Keratinocyte (primary cell): ENCODE results near the gene PRPF4. TPM values are rescaled to one million over a fixed set of nuclear protein-coding genes. Genes with fewer than 3 reads are reported as not detected.

Source experiments
- DNase-seq: peaks from one replicate; pipeline ENCODE4 v3.0.0-alpha.2; 2011; ENCODE audit warnings: low read depth, missing footprints, low spot score
- FAIRE-seq: peaks from 2 replicates; lab custom pipeline; 2011; peaks lifted over from hg19 to GRCh38; lab: Jason Lieb, UNC
- H2AFZ ChIP-seq: 2 replicates; pipeline ENCODE4 v1.6.0; 2012; ENCODE audit warnings: low read length, control low read depth, inconsistent platforms; ENCODE audit not compliant: control insufficient read depth
- H3K27ac ChIP-seq: 2 replicates; pipeline ENCODE4 v1.5.1; 2011; ENCODE audit warnings: low read length; ENCODE audit not compliant: control insufficient read depth, insufficient read depth
- H3K27me3 ChIP-seq: 3 replicates; pipeline ENCODE4 v1.6.0; 2011; ENCODE audit warnings: low read length; ENCODE audit not compliant: control insufficient read depth, insufficient read depth; ENCODE audit errors: extremely low read depth
- H3K36me3 ChIP-seq, 2 experiments: 2 replicates in 1 of 2; 3 replicates in 1 of 2; pipeline ENCODE4 v1.5.1; 2011; ENCODE audit warnings: low read length in 2 of 2, mild to moderate bottlenecking in 1 of 2; ENCODE audit not compliant: control insufficient read depth in 2 of 2, insufficient read depth in 2 of 2; ENCODE audit errors: extremely low read depth in 1 of 2
- H3K4me1 ChIP-seq: 3 replicates; pipeline ENCODE4 v1.5.1; 2011; ENCODE audit warnings: low read length; ENCODE audit not compliant: control insufficient read depth, insufficient read depth; ENCODE audit errors: extremely low read depth
- H3K4me2 ChIP-seq: 3 replicates; pipeline ENCODE4 v1.6.0; 2011; ENCODE audit warnings: low read depth, low read length; ENCODE audit not compliant: control insufficient read depth, insufficient read depth; ENCODE audit errors: extremely low read depth
- H3K4me3 ChIP-seq, 3 experiments: fragments of 200-600 bp in 1 of 3; sonication (generic) in 1 of 3; 2 replicates in 2 of 3; 3 replicates in 1 of 3; pipeline ENCODE4 v1.5.1; 2011 to 2016; ENCODE audit warnings: low read length in 3 of 3, mild to moderate bottlenecking in 3 of 3, control low read depth in 2 of 3, inconsistent platforms in 1 of 3, low read depth in 1 of 3, mixed read lengths in 1 of 3, mixed run types in 1 of 3, moderate library complexity in 1 of 3; ENCODE audit not compliant: control insufficient read depth in 2 of 3, insufficient read depth in 2 of 3; ENCODE audit errors: extremely low read depth in 1 of 3
- H3K79me2 ChIP-seq: 2 replicates; pipeline ENCODE4 v1.6.0; 2012; ENCODE audit warnings: low read length; ENCODE audit not compliant: control insufficient read depth, insufficient read depth
- H3K9ac ChIP-seq: 3 replicates; pipeline ENCODE4 v1.6.0; 2011; ENCODE audit warnings: low read length; ENCODE audit not compliant: control insufficient read depth, insufficient read depth; ENCODE audit errors: extremely low read depth
- H3K9me1 ChIP-seq: 3 replicates; pipeline ENCODE4 v1.6.0; 2011; ENCODE audit warnings: low read length; ENCODE audit not compliant: control insufficient read depth, insufficient read depth; ENCODE audit errors: extremely low read depth
- H3K9me3 ChIP-seq: 2 replicates; pipeline ENCODE4 v1.5.1; 2012; ENCODE audit warnings: low read depth, low read length; ENCODE audit not compliant: control insufficient read depth
- H4K20me1 ChIP-seq: 3 replicates; pipeline ENCODE4 v1.6.0; 2011; ENCODE audit warnings: low read length; ENCODE audit not compliant: control insufficient read depth, insufficient read depth; ENCODE audit errors: extremely low read depth
- EZH2 ChIP-seq: IDR thresholded peaks from one replicate; pipeline ENCODE4 v1.6.1; 2012; ENCODE audit warnings: inconsistent platforms, mild to moderate bottlenecking, low read length, moderate library complexity
- dilution Hi-C: fragments of 300-500 bp; cut with MboI; formaldehyde crosslinking; loops from one replicate; pipeline ENCODE4 v1.7.0; 2020; ENCODE audit warnings: low sequenced_read_pairs; ENCODE audit not compliant: extremely low pct_ligation_motif_present
- polyA plus RNA-seq, 5 experiments: library from polyadenylated mRNA; depleted of rRNA in 3 of 5; stranded (reverse) in 3 of 5; stranded (forward) in 1 of 5; unstranded in 1 of 5; fragments of >200 nt; gene quantifications; 1 replicate in 1 of 5; 2 replicates in 3 of 5; 3 replicates in 1 of 5; pipeline versions ENCODE4 v1.2.1 to v1.2.3, GENCODE V29; 2011 to 2012; ENCODE audit warnings: missing spikeins in 2 of 5, low read depth in 1 of 5, low replicate concordance in 1 of 5
- TF ChIP-seq, protein P1 (sequence below), 3 experiments: IDR thresholded peaks in 1 of 3; conservative IDR thresholded peaks in 1 of 3; optimal IDR thresholded peaks in 1 of 3; 2 replicates in 2 of 3; 3 replicates in 1 of 3; pipeline versions ENCODE3 to v1.5.1; 2011; ENCODE audit warnings: low read length in 3 of 3, mild to moderate bottlenecking in 3 of 3, moderate library complexity in 2 of 3, control low read depth in 1 of 3, inconsistent platforms in 1 of 3; ENCODE audit not compliant: insufficient read depth in 2 of 3; ENCODE audit errors: extremely low read depth in 1 of 3

The PRPF4 gene
- polyA plus RNA-seq, 1 donor (not counting 4 experiments of a cell fraction or from before 2014, with no cell fraction given): 28.8 TPM

- H3K9me1 ChIP-seq: no peaks in the 10 kb centered on the region
- no peak for DNase-seq
- FAIRE-seq: no peak
- no peaks in the 10 kb centered on the region for H3K79me2 ChIP-seq
- dilution Hi-C loops: no loop called here
- H3K27me3 ChIP-seq: no peaks in the 10 kb centered on the region
- H3K9ac ChIP-seq: no peak overlapping the region
- no peaks in the 10 kb centered on the region for H3K36me3 ChIP-seq
- no peak overlapping the region for H2AFZ ChIP-seq
- no peaks in the 10 kb centered on the region for H4K20me1 ChIP-seq
- no peaks in the 10 kb centered on the region for H3K9me3 ChIP-seq
- no peaks in the 10 kb centered on the region for H3K4me1 ChIP-seq
- no peak overlapping the region for H3K4me3 ChIP-seq
- H3K4me2 ChIP-seq: no peak overlapping the region
- TF ChIP-seq EZH2: no peak
- TF ChIP-seq, protein P1, sequence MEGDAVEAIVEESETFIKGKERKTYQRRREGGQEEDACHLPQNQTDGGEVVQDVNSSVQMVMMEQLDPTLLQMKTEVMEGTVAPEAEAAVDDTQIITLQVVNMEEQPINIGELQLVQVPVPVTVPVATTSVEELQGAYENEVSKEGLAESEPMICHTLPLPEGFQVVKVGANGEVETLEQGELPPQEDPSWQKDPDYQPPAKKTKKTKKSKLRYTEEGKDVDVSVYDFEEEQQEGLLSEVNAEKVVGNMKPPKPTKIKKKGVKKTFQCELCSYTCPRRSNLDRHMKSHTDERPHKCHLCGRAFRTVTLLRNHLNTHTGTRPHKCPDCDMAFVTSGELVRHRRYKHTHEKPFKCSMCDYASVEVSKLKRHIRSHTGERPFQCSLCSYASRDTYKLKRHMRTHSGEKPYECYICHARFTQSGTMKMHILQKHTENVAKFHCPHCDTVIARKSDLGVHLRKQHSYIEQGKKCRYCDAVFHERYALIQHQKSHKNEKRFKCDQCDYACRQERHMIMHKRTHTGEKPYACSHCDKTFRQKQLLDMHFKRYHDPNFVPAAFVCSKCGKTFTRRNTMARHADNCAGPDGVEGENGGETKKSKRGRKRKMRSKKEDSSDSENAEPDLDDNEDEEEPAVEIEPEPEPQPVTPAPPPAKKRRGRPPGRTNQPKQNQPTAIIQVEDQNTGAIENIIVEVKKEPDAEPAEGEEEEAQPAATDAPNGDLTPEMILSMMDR (optimal IDR thresholded peaks at IDR 0.05 in 1 of 3, IDR thresholded peaks at IDR 0.05 in 1 of 3, conservative IDR thresholded peaks at IDR 0.05 in 1 of 3; ENCODE audit: extremely low read depth in 1 of 3, insufficient read depth in 2 of 3, low read length in 3 of 3): no peak
- no peak overlapping the region for H3K27ac ChIP-seq
Measured at GRCh38 chr9:113238859-113239232, 36.6 kb upstream of the PRPF4 start.

DNA sequence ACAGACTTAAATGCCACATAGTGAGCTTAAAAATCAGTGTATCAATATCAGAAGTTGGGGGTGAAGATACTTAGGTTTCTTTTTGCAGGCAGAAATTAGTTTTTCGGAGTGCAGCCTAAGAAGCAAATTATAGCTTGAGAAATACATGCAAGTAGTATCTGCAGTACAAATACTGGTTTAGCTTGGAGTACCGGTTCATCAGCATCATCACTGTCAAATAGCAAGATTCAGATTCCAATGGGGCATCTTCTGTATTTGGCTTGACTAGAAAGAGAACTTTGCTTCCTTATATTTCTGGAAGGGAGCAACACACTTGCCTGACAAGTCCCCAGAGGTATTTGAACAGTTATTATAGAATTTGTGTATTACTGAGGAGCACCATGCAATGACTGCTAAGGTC lies 34.3 kb upstream of the PRPF4 start:
- no peaks in the 10 kb centered on the region for H3K9me1 ChIP-seq
- no peak overlapping the region for H2AFZ ChIP-seq
- no peaks in the 10 kb centered on the region for H3K79me2 ChIP-seq
- no peak overlapping the region for H3K9ac ChIP-seq
- no peaks in the 10 kb centered on the region for H3K36me3 ChIP-seq
- no peaks in the 10 kb centered on the region for H4K20me1 ChIP-seq
- H3K4me3 ChIP-seq: no peak overlapping the region
- no peak overlapping the region for H3K27ac ChIP-seq
- FAIRE-seq (no peak), DNase-seq (no peak)
- TF ChIP-seq, protein P1 (optimal IDR thresholded peaks at IDR 0.05 in 1 of 3, IDR thresholded peaks at IDR 0.05 in 1 of 3, conservative IDR thresholded peaks at IDR 0.05 in 1 of 3; ENCODE audit: extremely low read depth in 1 of 3, insufficient read depth in 2 of 3, low read length in 3 of 3): no peak
- TF ChIP-seq EZH2: no peak
- no peaks in the 10 kb centered on the region for H3K9me3 ChIP-seq
- no peaks in the 10 kb centered on the region for H3K4me1 ChIP-seq
- dilution Hi-C loops: no loop called here
- no peak overlapping the region for H3K4me2 ChIP-seq
- H3K27me3 ChIP-seq: no peaks in the 10 kb centered on the region
